ENCODE data around the gene IFT81.
"Not testable (repeated sequence)": the region's sequence is repeated elsewhere in the genome, so short reads cannot be mapped to it uniquely, and the experiment has no call there.

DNA sequence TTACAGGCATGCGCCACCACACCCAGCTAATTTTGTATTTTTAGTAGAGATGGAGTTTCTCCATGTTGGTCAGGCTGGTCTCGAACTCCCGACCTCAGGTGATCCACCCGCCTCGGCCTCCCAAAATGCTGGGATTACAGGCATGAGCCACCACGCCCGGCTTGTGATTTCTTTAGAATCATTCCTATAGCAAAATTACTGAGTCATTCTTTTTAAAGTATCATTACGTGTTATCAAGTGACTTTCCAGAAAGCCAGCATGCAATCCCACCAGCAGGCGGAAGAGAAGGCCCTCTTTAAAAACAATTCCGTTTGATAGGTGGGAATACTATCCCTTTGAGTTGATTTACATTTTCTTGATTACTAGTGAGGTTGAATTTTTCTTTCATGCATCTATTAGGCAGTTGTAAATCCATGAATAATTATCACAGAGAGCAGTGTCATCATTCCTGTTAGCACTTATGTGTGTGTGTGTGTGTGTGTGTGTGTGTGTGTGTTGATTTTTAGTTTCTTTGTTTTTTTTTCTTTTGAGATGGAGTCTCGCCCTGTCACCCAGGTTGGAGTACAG lies 131.8 kb downstream of the IFT81 start:
- not testable (repeated sequence) for TF ChIP-seq CTCF (IDR thresholded peaks at IDR 0.05); EZH2 (IDR thresholded peaks at IDR 0.05; ENCODE audit: borderline replicate concordance, insufficient read depth, low read depth, low read length, poor library complexity, severe bottlenecking)

All from B cell (primary cell).